NT2/D1 (cell line): ENCODE measurements around the gene CHIC1.
"Not testable (repeated sequence)": the region's sequence is repeated elsewhere in the genome, so short reads cannot be mapped to it uniquely, and the experiment has no call there.

ENCODE experiments used
- DNase-seq: peaks from one replicate; pipeline ENCODE4 v3.0.0-alpha.2; 2011; ENCODE audit warnings: low read depth, low spot score
- H3K27me3 ChIP-seq: 2 replicates; pipeline ENCODE4 v1.6.0; 2011; ENCODE audit warnings: mild to moderate bottlenecking; ENCODE audit not compliant: insufficient read length, insufficient read depth
- H3K36me3 ChIP-seq: 2 replicates; pipeline ENCODE4 v1.6.1; 2011; ENCODE audit warnings: mild to moderate bottlenecking, low read length, mixed read lengths; ENCODE audit not compliant: insufficient read depth, insufficient read length
- H3K4me1 ChIP-seq: 2 replicates; pipeline ENCODE4 v1.5.1; 2011; ENCODE audit not compliant: insufficient read depth, insufficient read length
- H3K4me3 ChIP-seq: 2 replicates; pipeline ENCODE4 v1.5.1; 2011; ENCODE audit warnings: low read depth; ENCODE audit not compliant: insufficient read length
- H3K9ac ChIP-seq: 2 replicates; pipeline ENCODE4 v1.6.0; 2011; ENCODE audit warnings: low read depth; ENCODE audit not compliant: insufficient read length
- H3K9me3 ChIP-seq: 2 replicates; pipeline ENCODE4 v1.5.1; 2011; ENCODE audit warnings: mild to moderate bottlenecking, low read length; ENCODE audit not compliant: insufficient read depth
- SUZ12 ChIP-seq: IDR thresholded peaks from 2 replicates; pipeline ENCODE4 v1.6.1; 2011; ENCODE audit not compliant: insufficient read length, insufficient read depth; ENCODE audit errors: extremely low read depth
- YY1 ChIP-seq: IDR thresholded peaks from 2 replicates; pipeline ENCODE4 v1.6.1; 2011; ENCODE audit not compliant: insufficient read length, insufficient read depth
- ZNF274 ChIP-seq: IDR thresholded peaks from 2 replicates; pipeline ENCODE4 v1.6.1; 2011; ENCODE audit warnings: mild to moderate bottlenecking, low read depth, low read length

The CHIC1 gene

DNA sequence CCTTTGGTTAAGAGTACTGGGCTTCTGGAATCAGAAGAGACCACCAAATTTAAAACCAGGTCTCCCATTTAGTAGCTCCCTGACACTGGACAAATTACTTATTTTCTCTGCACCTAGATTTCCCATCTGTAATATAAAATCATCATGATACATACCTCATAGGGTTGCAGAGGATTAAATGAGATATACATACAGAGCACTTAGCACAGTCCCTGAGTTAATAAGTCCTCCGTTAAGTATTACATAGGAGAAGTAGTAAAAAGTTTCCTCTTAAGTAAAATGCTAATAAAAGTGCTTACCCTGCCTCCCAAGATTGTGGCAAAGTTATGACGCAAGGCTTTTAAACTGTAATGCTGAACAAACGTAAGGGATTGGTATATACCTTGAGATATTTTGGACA is 539 bp upstream of the CHIC1 start:
- H3K9ac ChIP-seq, result peak overlapping the region; percentile 65
- no peaks in the 10 kb centered on the region for H3K4me1 ChIP-seq
- H3K36me3 ChIP-seq, result no peaks in the 10 kb centered on the region
- H3K4me3 ChIP-seq, result peak overlapping the region; percentile 54
- no peak for DNase-seq
- no peaks in the 10 kb centered on the region for H3K9me3 ChIP-seq
- H3K27me3 ChIP-seq, result no peaks in the 10 kb centered on the region
- no peak for TF ChIP-seq YY1
- no peak for TF ChIP-seq ZNF274
- TF ChIP-seq SUZ12, result no peak

DNA sequence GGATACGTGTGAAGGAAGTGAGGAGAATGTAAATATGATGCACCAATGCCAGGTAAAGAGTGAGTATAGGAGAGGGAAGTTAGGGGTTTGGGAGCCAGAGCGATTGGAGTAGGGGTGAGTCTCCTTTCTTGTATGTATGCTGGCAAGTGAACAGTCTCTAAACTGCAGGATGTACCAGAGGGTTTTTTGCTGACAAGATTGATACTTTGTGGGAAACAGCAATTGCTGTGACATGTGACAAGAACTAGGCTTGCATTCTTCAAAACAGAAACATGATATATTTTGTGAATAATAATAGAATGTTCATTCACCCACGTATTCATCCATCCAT is 706 bp downstream of the CHIC1 start:
- DNase-seq, result no peak
- no peaks in the 10 kb centered on the region for H3K27me3 ChIP-seq

DNA sequence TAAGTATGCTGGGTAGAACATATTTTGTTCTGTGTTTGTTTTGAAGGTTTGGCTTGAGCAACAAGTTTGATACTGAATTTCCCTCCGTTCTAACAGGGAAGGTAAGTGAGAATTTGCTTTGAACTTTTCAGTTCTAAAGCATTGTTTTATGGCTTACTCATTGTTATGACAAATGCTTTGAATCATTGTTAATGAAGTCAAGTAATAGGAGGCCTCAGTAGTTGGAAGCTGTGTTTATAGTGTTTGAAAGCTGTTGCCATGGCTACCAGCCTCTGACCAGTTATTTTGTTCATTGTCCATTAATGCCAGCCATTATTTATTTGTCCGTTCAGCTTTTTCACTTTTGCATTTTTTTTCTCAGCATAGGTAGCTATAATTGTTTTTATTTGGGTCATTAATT is 14.4 kb downstream of the CHIC1 start:
- Histone ChIP-seq H3K9ac (no peak overlapping the region), H3K4me3 (no peak overlapping the region), H3K27me3 (no peaks in the 10 kb centered on the region), H3K36me3 (no peaks in the 10 kb centered on the region), H3K4me1 (no peaks in the 10 kb centered on the region), H3K9me3 (no peaks in the 10 kb centered on the region; the same call in 1 of the 2 replicates)
- TF ChIP-seq SUZ12 (no peak), YY1 (no peak), ZNF274 (no peak)
- no peak for DNase-seq

More for the DNA sequence above, 706 bp downstream of the CHIC1 start:
- Histone ChIP-seq H3K9ac (peak overlapping the region; percentile 88), H3K9me3 (no peaks in the 10 kb centered on the region), H3K4me1 (no peaks in the 10 kb centered on the region), H3K36me3 (peaks cover 3% of the 10 kb centered on the region), H3K4me3 (peak overlapping the region; percentile 81)
- TF ChIP-seq YY1, result no peak
- no peak for TF ChIP-seq ZNF274
- TF ChIP-seq SUZ12, result no peak

DNA sequence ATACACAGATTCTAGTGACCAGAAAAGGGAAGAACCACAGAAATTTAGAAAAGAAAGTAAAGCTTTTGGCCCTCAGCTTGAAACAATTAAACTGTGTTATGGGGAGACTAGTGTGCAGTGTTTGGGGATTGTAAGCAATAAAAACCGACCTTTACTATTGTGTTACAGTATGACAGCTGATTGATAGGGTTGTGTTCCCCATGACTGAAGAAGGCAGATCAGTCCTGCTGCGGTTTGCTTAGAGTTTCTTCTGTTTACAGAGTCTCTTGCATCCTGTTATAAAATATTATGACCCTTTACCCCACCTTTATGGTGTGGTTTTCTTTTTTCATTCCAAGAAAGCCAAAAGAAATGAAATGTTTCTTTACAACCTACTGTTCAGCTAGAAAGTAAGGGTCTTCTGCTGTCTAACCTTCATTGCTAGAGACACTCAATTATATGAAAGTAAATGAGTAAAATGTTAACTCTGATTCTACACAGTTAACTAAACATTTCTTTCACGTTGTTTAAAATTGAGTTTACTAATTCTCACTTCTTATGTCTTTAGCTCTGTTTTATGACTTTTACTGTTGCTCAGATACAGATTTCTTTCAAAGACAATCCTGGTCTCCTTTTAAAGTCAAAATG is 18.1 kb downstream of the CHIC1 start:
- Histone ChIP-seq H3K4me3 (no peak overlapping the region), H3K36me3 (peaks cover 4% of the 10 kb centered on the region), H3K9me3 (no peaks in the 10 kb centered on the region), H3K27me3 (no peaks in the 10 kb centered on the region), H3K9ac (no peak overlapping the region), H3K4me1 (no peaks in the 10 kb centered on the region)
- DNase-seq, result no peak
- TF ChIP-seq YY1 (no peak), SUZ12 (no peak), ZNF274 (no peak)

DNA sequence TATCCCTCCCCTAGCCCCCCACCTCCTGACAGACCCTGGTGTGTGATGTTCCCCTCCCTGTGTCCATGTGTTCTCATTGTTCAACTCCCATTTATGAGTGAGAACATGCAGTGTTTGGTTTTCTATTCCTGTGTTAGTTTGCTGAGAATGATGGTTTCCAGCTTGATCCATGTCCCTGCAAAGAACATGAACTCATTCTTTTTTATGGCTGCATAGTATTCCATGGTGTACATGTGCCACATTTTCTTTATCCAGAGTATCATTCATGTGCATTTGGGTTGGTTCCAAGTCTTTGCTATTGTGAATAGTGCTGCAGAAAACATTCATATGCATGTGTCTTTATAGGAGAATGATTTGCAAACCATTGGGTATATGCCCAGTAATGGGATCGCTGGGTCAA is 34.8 kb downstream of the CHIC1 start:
- H3K36me3 ChIP-seq, H3K4me3 ChIP-seq, H3K9ac ChIP-seq, DNase-seq, H3K4me1 ChIP-seq, H3K9me3 ChIP-seq, H3K27me3 ChIP-seq: not testable (repeated sequence)

DNA sequence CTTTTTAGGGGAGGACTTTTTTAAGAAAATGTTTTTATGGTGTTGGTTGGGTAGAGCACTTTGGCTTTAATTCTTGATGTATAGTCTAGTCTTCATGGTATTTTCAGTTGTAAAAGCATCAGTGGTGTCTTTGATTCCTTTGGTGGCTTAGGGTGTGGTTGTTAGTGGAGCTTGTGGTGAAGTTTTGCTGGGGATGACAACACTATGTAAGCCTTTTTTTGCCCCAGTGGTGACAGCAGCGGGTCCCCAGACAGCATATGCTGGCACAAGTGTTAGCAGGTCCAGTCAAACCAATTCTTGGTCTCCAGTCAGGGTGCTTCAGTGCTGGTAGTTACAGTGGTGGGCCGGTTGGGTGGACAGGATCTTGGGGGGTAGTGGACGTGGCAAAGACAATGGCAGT is 52.0 kb downstream of the CHIC1 start:
- Histone ChIP-seq H3K27me3 (no peaks in the 10 kb centered on the region), H3K4me3 (no peak overlapping the region), H3K9me3 (peaks cover 27% of the 10 kb centered on the region; the same call in 1 of the 2 replicates), H3K36me3 (no peaks in the 10 kb centered on the region), H3K4me1 (no peaks in the 10 kb centered on the region), H3K9ac (no peak overlapping the region)
- TF ChIP-seq YY1, result no peak
- no peak for TF ChIP-seq ZNF274
- TF ChIP-seq SUZ12, result no peak
- no peak for DNase-seq

DNA sequence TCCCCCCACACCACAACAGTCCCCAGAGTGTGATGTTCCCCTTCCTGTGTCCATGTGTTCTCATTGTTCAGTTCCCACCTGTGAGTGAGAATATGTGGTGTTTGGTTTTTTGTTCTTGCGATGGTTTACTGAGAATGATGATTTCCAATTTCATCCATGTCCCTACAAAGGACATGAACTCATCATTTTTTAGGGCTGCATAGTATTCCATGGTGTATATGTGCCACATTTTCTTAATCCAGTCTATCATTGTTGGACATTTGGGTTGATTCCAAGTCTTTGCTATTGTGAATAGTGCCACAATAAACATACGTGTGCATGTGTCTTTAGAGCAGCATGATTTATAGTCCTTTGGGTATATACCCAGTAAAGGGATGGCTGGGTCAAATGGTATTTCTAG is 78.7 kb downstream of the CHIC1 start:
- H3K4me1 ChIP-seq, H3K4me3 ChIP-seq, H3K9ac ChIP-seq, H3K36me3 ChIP-seq, H3K27me3 ChIP-seq, DNase-seq: not testable (repeated sequence)
- H3K9me3 ChIP-seq, result peaks cover 27% of the 10 kb centered on the region

DNA sequence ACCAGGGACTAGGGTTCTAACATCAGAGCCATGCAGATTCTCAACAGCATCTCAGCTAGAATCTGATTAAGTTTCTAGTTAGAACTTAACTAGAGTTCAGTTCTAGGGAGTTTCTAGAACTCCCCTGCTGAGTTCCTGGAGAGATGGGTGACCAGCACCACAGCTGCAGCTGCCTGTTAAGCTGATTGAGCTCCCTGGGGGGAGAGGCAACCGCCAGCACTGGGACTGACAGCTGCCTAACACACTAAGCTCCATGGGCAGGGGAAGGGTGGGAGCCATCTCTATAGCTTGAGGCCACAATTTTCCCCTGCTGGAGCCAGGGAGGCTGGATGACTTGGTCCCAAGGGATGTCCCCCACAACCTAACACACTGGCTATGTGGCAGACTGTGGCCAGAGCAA is 84.2 kb downstream of the CHIC1 start:
- Histone ChIP-seq H3K4me3 (no peak overlapping the region), H3K9ac (no peak overlapping the region), H3K27me3 (no peaks in the 10 kb centered on the region), H3K9me3 (peaks cover 33% of the 10 kb centered on the region), H3K36me3 (no peaks in the 10 kb centered on the region), H3K4me1 (no peaks in the 10 kb centered on the region)
- no peak for DNase-seq
- TF ChIP-seq SUZ12 (no peak), ZNF274 (no peak), YY1 (no peak)
